ENCODE results near the gene ZNF423. TPM values are rescaled to one million over a fixed set of nuclear protein-coding genes. Genes with fewer than 3 reads are reported as not detected.

Gene ZNF423
- total and polyA plus RNA-seq, 3 experiments from 2014 or later, result not detected

DNA sequence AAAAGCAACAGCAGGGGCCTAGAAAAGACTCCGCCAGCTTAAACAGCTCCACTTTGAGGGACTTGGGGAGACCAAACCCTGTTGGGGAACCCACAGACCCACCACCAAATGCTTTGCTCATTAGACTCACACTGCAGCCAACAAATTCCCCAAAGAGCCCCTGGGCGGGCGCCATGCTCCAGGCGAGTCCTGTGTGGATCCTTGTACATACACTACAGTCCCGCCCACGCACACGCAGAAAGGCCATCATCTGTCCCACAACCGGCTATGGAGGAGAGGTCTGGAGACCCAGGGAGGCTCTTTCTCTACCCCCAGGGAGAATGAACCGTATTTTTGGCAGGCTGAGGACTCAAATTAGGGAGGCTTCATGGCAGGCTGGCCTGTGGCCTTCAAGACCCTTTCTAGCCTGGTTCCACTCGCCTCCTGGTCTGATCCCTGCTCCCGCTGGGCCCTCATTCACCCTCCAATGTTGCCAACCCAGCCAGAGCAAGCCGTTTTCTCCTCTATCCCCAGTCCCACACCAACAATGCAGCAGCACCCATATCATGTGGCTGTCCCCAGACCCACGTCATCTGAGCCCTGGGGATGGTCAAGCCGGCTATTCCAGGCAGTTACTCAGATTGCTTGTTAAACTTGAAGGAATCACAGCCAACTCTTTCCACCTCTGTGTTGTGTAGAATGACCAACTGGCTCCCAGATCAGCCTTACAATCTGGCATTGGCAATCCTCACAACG, 27.2 kb downstream of the ZNF423 start:
- no peak for DNase-seq
- Histone ChIP-seq H3K4me3 (ENCODE audit: low read length) (no peak overlapping the region), H3K9me3 (ENCODE audit: low read length) (no peaks in the 10 kb centered on the region), H3K36me3 (ENCODE audit: insufficient read depth, low read length) (no peaks in the 10 kb centered on the region), H3K27me3 (ENCODE audit: insufficient read depth, low read length, poor library complexity, severe bottlenecking) (peaks cover 4% of the 10 kb centered on the region), H3K27ac (ENCODE audit: low read depth, low read length) (no peak overlapping the region), H3K4me1 (ENCODE audit: insufficient read depth, low read length) (no peaks in the 10 kb centered on the region)
- ChIA-PET POLR2A (no interaction called here), CTCF (no interaction called here)
- peaks cover 8 to 26% of the 10 kb centered on the region in 2 donors for H3K27me3 Mint-ChIP-seq
- no peaks in the 10 kb centered on the region for H3K36me3 Mint-ChIP-seq
- H3K9me3 Mint-ChIP-seq, result peaks cover 0 to 2% (median 0%) of the 10 kb centered on the region in 5 donors
- no peak overlapping the region for H3K27ac Mint-ChIP-seq
- no peaks in the 10 kb centered on the region for H3K4me1 Mint-ChIP-seq
- H3K4me3 Mint-ChIP-seq, result no peak overlapping the region

DNA sequence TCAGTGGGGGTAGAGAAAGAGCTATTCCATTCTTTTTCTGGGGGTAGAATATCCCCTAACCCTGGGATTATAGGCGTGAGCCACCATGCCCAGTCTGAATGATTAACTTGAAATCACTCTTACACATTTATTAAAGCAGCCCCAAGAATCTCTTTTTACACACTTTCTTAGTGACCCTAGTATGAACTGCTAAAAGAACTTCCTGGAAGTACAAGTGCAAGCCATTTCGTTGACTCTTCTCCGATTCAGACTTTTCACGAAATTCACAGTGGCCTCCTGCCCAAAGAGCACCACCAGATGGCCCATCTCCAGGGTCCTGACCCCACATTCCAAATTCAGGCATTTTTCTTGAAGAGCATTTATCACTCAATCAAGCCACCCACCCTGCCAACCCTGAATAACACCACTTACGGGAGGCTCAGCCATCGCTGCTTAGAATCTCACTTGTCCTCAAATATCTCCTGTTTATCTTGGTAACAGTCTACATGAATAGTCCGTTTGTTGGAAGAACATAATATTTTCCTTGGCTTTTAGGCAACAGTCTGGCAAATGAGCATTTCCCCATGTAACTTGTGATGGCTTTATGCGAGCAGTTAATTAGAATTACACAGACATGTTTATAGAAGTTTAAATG, 28.0 kb downstream of the ZNF423 start:
- Mint-ChIP-seq H3K27ac (no peak overlapping the region), H3K27me3 (peaks cover 8 to 23% of the 10 kb centered on the region in 2 donors), H3K36me3 (no peaks in the 10 kb centered on the region), H3K9me3 (peaks cover 0 to 2% (median 0%) of the 10 kb centered on the region in 5 donors), H3K4me3 (no peak overlapping the region), H3K4me1 (no peaks in the 10 kb centered on the region)
- no peak for DNase-seq
- no peak overlapping the region for H3K4me3 ChIP-seq (ENCODE audit: low read length)
- H3K9me3 ChIP-seq (ENCODE audit: low read length), result no peaks in the 10 kb centered on the region
- peaks cover 4% of the 10 kb centered on the region for H3K27me3 ChIP-seq (ENCODE audit: insufficient read depth, low read length, poor library complexity, severe bottlenecking)
- no peak overlapping the region for H3K27ac ChIP-seq (ENCODE audit: low read depth, low read length)
- ChIA-PET CTCF (no interaction called here), POLR2A (no interaction called here)
- H3K36me3 ChIP-seq (ENCODE audit: insufficient read depth, low read length), result no peaks in the 10 kb centered on the region
- no peaks in the 10 kb centered on the region for H3K4me1 ChIP-seq (ENCODE audit: insufficient read depth, low read length)

DNA sequence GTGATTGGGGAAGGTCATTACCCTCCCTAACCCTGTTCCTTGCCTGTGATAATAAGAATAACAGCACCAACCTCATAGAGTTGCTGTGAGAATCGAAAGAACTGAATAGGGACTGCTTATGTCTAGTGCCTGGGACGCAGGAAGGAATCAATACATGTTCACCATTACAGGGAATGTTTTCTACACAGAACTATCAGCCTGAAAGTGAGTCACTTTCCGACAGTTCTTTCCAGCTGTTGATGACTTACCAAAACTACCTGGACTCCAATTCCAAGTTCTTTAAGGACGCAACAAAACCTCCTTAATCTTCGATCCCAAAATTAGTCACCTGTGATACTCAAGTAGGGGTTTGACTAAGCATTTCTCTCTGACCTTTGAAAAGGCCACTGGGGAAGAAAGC, 29.4 kb downstream of the ZNF423 start:
- no peak overlapping the region for H3K4me3 ChIP-seq (ENCODE audit: low read length)
- H3K36me3 ChIP-seq (ENCODE audit: insufficient read depth, low read length), result no peaks in the 10 kb centered on the region
- ChIA-PET CTCF (no interaction called here), POLR2A (no interaction called here)
- peaks cover 4% of the 10 kb centered on the region for H3K27me3 ChIP-seq (ENCODE audit: insufficient read depth, low read length, poor library complexity, severe bottlenecking)
- no peak for DNase-seq
- H3K36me3 Mint-ChIP-seq, result no peaks in the 10 kb centered on the region
- H3K27ac ChIP-seq (ENCODE audit: low read depth, low read length), result no peak overlapping the region
- peaks cover 8 to 20% of the 10 kb centered on the region in 2 donors for H3K27me3 Mint-ChIP-seq
- H3K27ac Mint-ChIP-seq, result no peak overlapping the region
- no peak overlapping the region for H3K4me3 Mint-ChIP-seq
- no peaks in the 10 kb centered on the region for H3K4me1 ChIP-seq (ENCODE audit: insufficient read depth, low read length)
- no peaks in the 10 kb centered on the region for H3K9me3 ChIP-seq (ENCODE audit: low read length)
- H3K4me1 Mint-ChIP-seq, result no peaks in the 10 kb centered on the region
- H3K9me3 Mint-ChIP-seq, result peaks cover 0 to 2% (median 0%) of the 10 kb centered on the region in 5 donors

DNA sequence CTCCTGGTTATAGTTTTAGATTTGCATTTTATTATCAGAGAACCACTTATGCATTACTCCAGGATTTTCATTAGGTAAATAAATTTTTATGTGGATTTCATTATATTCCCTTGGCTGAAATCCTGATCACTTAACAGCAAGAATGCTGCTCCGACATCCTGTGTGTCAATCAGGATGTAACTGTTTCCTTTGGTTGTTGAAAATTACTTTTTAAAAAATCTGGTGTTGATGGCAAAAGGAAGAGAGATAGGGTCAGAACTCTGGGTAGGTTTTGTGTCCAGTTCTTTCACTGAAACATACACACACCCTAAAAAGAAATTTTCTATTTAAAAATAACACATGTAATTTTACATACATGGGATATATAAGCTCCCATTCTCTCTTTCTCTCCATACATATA, 30.9 kb downstream of the ZNF423 start:
- Mint-ChIP-seq H3K27me3 (peaks cover 10 to 12% of the 10 kb centered on the region in 2 donors), H3K4me1 (no peaks in the 10 kb centered on the region), H3K27ac (no peak overlapping the region), H3K36me3 (no peaks in the 10 kb centered on the region), H3K4me3 (no peak overlapping the region), H3K9me3 (peaks cover 0 to 2% (median 0%) of the 10 kb centered on the region in 5 donors)
- Histone ChIP-seq H3K4me3 (ENCODE audit: low read length) (no peak overlapping the region), H3K4me1 (ENCODE audit: insufficient read depth, low read length) (no peaks in the 10 kb centered on the region), H3K9me3 (ENCODE audit: low read length) (no peaks in the 10 kb centered on the region), H3K27ac (ENCODE audit: low read depth, low read length) (no peak overlapping the region), H3K27me3 (ENCODE audit: insufficient read depth, low read length, poor library complexity, severe bottlenecking) (peaks cover 4% of the 10 kb centered on the region), H3K36me3 (ENCODE audit: insufficient read depth, low read length) (no peaks in the 10 kb centered on the region)
- CTCF ChIA-PET, result no interaction called here
- DNase-seq, result no peak
- POLR2A ChIA-PET, result no interaction called here

DNA sequence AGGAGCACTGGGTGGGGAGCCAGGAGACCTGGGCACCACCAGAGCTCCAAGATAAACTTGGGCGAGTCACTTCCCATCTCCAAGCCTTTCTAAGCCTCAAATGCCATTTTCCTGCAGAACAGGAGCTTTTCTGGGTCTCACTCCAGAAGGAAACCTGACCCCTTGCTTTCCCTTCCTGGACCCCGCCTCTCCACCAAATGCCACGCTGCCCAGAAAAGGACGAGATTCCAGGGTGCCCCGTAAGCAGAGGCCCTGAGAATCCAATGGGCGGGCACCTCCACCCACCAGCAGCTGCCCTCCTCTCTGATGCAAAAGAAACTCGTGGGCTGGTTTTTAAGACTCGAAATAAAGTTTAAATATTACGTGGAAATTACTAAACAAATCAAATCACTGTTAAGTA, 31.3 kb downstream of the ZNF423 start:
- Histone ChIP-seq H3K4me1 (ENCODE audit: insufficient read depth, low read length) (no peaks in the 10 kb centered on the region), H3K4me3 (ENCODE audit: low read length) (no peak overlapping the region), H3K36me3 (ENCODE audit: insufficient read depth, low read length) (no peaks in the 10 kb centered on the region), H3K9me3 (ENCODE audit: low read length) (no peaks in the 10 kb centered on the region), H3K27me3 (ENCODE audit: insufficient read depth, low read length, poor library complexity, severe bottlenecking) (peaks cover 4% of the 10 kb centered on the region), H3K27ac (ENCODE audit: low read depth, low read length) (no peak overlapping the region)
- Mint-ChIP-seq H3K4me3 (no peak overlapping the region), H3K9me3 (no peaks in the 10 kb centered on the region), H3K27ac (no peak overlapping the region), H3K27me3 (peaks cover 8 to 12% of the 10 kb centered on the region in 2 donors), H3K4me1 (no peaks in the 10 kb centered on the region), H3K36me3 (no peaks in the 10 kb centered on the region)
- POLR2A ChIA-PET, result no interaction called here
- CTCF ChIA-PET, result no interaction called here
- DNase-seq, result no peak

DNA sequence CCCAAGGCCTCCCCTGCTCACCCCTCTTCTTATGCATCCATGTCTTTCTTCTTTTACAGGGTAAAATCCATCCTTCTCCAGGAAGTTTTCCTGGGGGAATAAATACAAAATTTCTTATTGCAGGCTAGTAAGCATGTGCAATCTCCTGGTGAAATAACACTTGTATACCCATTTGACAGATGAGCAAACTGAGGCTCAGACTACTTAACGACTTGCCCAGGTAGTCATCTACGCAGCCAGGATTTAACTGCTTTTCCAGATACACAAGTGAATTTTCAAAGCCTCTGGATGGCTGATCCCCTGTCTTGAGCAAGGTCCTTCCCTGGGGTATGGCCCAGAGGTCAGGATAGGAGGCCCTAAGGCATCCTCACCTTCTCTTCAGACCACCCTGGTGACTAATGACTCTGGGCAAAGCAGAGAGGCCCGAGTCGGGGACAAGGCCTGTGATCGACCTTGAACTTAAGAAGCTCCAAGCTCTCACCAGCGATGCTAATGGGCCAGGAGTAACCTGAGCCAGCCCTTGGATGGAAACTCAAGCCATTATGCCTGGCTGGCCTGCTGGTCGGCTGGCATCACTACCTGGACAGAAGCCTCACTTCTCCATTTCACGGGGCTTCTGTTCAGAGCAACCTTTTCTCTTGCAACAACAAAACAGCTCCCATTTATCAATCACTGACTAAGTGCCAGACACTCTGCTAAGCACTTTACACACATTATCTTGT, 33.1 kb downstream of the ZNF423 start:
- Histone ChIP-seq H3K36me3 (ENCODE audit: insufficient read depth, low read length) (no peaks in the 10 kb centered on the region), H3K27ac (ENCODE audit: low read depth, low read length) (no peak overlapping the region), H3K9me3 (ENCODE audit: low read length) (no peaks in the 10 kb centered on the region), H3K4me3 (ENCODE audit: low read length) (no peak overlapping the region), H3K27me3 (ENCODE audit: insufficient read depth, low read length, poor library complexity, severe bottlenecking) (peaks cover 4% of the 10 kb centered on the region), H3K4me1 (ENCODE audit: insufficient read depth, low read length) (no peaks in the 10 kb centered on the region)
- Mint-ChIP-seq H3K4me1 (no peaks in the 10 kb centered on the region), H3K36me3 (no peaks in the 10 kb centered on the region), H3K4me3 (no peak overlapping the region), H3K27ac (no peak overlapping the region), H3K9me3 (no peaks in the 10 kb centered on the region), H3K27me3 (peaks cover 2 to 10% of the 10 kb centered on the region in 2 donors)
- ChIA-PET CTCF (no interaction called here), POLR2A (no interaction called here)
- DNase-seq, result no peak

DNA sequence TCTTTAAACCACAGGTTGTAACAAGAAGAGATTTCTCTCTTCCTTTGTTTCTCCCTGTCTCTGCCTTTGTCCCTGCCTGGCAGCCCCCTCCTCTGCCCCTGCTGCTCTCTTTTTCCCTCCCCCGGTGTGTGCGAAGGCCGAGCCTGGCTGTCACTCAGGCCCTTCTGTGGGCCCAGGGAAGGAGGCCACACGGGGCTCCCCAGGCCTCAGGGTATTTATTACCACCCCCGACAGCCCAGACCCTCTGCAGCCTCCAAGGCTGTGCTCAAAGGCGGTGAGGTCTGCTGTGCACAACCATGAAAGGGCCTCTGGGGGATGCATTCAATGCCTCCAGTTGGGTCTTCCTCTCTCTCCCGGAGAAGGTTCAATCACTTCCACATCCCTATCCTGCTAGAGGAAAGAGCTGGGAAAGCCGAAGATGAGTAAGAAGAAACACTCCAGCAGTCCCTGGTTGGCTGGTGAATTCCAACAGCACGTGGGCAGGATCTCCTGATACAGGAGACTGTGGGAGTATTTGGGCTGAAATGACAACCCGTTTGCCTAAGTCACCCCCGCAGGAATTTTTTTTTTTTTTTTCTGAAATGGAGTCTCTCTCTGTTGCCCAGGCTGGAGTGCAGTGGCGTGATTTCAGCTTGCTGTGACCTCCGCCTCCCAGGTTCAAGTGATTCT, 34.2 kb downstream of the ZNF423 start:
- peaks cover 4% of the 10 kb centered on the region for H3K27me3 ChIP-seq (ENCODE audit: insufficient read depth, low read length, poor library complexity, severe bottlenecking)
- no peak for DNase-seq
- H3K27ac Mint-ChIP-seq, result peak overlapping the region in 1 of 8 donors; percentile 79
- H3K36me3 ChIP-seq (ENCODE audit: insufficient read depth, low read length), result no peaks in the 10 kb centered on the region
- no peak overlapping the region for H3K4me3 ChIP-seq (ENCODE audit: low read length)
- H3K27ac ChIP-seq (ENCODE audit: low read depth, low read length), result no peak overlapping the region
- no peaks in the 10 kb centered on the region for H3K9me3 Mint-ChIP-seq
- H3K9me3 ChIP-seq (ENCODE audit: low read length), result no peaks in the 10 kb centered on the region
- no peak overlapping the region for H3K4me3 Mint-ChIP-seq
- POLR2A ChIA-PET, result no interaction called here
- no peaks in the 10 kb centered on the region for H3K4me1 ChIP-seq (ENCODE audit: insufficient read depth, low read length)
- CTCF ChIA-PET, result no interaction called here
- H3K27me3 Mint-ChIP-seq, result peaks cover 0 to 4% of the 10 kb centered on the region in 2 donors
- H3K36me3 Mint-ChIP-seq, result no peaks in the 10 kb centered on the region
- H3K4me1 Mint-ChIP-seq, result no peaks in the 10 kb centered on the region

DNA sequence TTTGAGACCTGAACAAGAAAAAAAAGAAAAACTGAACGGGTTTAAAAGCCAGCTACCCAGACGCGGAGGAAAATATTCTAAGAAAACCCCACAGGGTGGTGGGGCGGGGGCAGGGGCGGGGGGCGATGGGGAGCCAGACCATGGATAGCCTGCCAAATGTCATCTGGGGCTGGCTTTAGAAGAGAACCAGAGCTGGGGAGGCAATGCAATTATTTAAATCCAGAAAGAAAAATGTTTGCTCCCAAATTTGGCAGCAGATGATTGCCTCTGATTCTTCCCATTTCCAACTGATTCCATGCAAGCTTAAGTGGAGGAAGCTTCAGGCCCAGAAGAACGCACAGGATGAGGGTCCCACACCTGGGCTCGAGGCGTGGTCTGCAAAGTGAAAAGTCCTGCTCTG, 34.8 kb downstream of the ZNF423 start:
- Histone ChIP-seq H3K36me3 (ENCODE audit: insufficient read depth, low read length) (no peaks in the 10 kb centered on the region), H3K9me3 (ENCODE audit: low read length) (no peaks in the 10 kb centered on the region), H3K27ac (ENCODE audit: low read depth, low read length) (no peak overlapping the region), H3K27me3 (ENCODE audit: insufficient read depth, low read length, poor library complexity, severe bottlenecking) (peaks cover under 1% of the 10 kb centered on the region), H3K4me1 (ENCODE audit: insufficient read depth, low read length) (no peaks in the 10 kb centered on the region), H3K4me3 (ENCODE audit: low read length) (no peak overlapping the region)
- Mint-ChIP-seq H3K9me3 (no peaks in the 10 kb centered on the region), H3K27me3 (peaks cover 0 to 4% of the 10 kb centered on the region in 2 donors), H3K36me3 (no peaks in the 10 kb centered on the region), H3K4me1 (no peaks in the 10 kb centered on the region), H3K27ac (no peak overlapping the region), H3K4me3 (no peak overlapping the region)
- ChIA-PET CTCF (no interaction called here), POLR2A (no interaction called here)
- no peak for DNase-seq

Measured in CD8-positive, alpha-beta memory T cell (primary cell).